HG03097 (cell line): ENCODE measurements around the gene DOCK2.

Experiments
- ATAC-seq: cut with Tn5 transposase; IDR thresholded peaks from one replicate; pipeline ENCODE4 v1.9.1; 2021; ENCODE audit not compliant: unreplicated experiment, low FRiP score

DOCK2 gene

DNA sequence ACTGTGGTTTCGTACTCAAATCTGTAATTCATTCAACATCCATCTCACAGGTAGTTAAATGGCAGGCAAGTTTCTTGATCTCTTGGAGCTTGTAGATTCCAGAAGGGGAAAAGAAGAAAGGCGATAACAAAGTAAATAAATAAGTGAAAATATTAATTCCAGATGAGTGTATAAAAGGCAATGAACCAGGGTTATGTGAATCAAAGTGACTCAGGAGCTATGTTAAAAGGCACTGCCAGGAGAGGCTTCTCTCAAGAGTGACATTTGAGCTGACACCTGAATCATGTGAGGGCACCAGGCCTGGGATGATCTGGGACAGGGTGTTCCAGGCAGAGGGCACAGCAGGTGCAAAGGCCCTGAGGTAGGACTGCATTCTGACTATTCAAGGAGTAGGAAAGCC lies 45.0 kb downstream of the DOCK2 start:
- no peak for ATAC-seq

GRCh38 chr5:169686137-169686536 lies 49.1 kb downstream of the DOCK2 start:
- peak; percentile 63 for ATAC-seq

DNA sequence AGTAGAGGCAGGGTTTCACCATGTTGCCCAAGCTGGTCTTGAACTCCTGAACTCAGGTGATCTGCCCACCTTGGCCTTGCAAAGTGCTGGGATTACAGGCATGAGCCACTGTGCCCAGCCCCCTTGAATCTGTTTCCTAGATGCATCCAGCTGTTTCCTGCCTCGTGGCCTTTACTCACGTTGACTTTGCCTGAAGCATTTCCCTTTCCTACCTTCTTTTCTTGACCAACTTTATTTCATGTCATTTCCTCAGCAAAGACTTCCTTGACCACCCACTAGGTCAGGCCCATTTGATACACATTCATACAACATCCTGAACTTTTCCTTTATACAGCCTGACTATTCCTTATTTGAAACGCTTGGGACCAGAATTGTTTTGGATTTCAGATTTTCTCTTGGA lies 51.0 kb downstream of the DOCK2 start:
- ATAC-seq, result no peak

- ATAC-seq, result no peak
Measured at GRCh38 chr5:169691471-169691870, 54.4 kb downstream of the DOCK2 start.

- ATAC-seq, result no peak
Measured at GRCh38 chr5:169694091-169694625, 57.1 kb downstream of the DOCK2 start.

DNA sequence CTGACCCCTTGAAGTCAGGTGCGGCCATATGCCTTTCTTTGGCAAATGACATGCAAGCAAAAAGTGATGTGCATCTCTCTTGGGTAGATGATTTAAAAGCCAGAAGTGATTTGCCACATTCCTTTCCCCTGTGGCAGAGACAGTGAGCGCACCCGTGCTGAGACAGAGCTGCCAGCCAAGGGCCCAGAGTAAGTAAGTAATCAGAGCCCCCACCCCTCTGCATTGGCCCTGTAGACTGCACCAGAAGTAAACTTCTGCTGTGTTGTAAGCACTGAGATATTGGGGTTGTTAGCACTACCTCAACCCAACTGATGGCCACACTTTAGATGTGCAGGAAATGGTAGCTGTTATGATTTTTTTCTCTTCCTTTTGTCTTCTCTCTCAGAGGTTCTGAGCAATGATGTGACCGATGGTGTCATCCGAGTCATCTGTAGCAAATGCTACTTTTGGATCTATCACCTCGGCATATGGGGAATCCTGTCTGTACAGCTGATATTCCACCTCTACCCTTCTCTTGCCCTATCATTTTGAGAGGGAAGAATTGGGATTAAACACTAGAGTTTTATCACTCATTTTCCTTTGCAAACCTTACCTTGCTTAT lies 58.0 kb downstream of the DOCK2 start:
- no peak for ATAC-seq

- no peak for ATAC-seq
Measured at GRCh38 chr5:169695919-169696490, 58.9 kb downstream of the DOCK2 start.

DNA sequence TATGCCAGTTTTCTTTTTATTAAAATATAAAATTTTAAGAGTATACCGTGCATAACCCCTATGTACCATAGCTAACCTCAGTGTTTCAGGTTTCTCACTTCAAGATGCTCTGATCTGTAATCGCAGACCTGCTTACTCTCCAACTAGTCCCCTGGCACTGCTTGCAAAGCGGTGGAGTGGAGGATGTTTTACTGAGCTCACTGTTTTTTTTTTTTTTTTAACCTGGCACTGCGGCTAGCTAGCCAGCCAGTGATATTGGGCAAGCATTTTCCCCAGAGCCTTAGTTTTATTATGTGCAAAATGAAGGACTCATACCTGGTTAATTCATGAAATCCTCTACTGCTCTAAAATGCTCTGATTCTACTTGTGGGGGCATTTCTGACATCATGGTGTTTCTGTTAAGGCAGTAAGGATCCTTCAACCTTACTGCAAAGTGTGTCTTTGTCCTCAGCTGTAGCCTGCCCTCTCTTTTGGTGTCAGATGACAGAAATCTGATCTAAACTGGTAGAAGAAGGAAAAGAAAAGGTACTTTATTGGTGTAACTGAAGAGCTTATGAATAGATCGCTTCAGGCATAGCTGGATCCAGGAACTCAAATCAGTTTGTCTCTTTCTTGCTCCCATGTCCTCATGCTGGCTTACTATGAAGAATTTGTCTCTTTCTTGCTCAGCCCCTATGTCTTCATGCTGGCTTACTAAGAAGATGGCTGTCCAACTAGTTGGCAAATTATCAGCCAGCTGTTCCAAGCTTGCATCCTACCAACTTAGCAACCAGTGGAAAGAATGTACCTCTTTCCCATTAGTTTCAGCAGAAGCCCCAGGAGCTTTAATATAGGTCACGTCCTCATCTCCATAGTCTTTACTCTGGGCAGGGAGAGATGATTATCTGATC lies 59.8 kb downstream of the DOCK2 start:
- no peak for ATAC-seq

DNA sequence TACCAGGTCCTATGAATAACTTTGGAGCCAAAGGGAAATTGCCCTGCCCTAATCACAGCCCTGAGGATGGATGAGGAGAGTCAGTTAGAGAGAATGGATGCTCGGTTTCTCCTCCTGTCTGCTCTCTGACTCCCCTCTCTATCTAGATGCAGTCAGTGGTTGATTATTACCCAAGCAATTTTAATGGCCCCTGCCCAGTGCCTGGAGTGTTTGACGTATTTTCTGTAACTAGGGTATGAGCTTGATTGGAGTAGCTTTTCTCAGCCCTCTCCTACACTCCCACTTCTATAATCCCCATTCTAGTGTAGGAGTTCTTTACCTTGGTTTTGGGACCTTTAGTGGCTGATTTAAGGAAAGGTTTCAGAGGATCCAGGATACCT lies 60.4 kb downstream of the DOCK2 start:
- ATAC-seq, result no peak

DNA sequence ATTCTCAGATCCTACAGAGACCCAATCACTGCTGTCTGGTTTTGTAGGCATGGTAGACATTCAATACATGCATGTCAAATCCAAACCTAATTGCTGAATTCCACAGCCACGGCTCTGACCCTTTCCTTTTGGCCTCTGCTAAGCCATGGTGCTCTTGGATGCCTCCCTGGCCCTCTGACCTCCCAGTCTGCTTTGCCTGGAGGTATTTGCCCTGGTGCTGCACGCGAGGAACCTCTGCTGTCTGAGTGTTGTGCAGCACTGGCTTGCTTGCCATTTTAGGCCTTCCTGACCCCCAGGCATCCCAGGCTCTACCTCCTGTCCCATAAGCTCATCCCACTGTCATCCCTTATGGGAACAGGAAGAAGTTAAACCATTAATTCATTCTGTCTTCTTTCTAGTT lies 60.9 kb downstream of the DOCK2 start:
- ATAC-seq, result no peak

DNA sequence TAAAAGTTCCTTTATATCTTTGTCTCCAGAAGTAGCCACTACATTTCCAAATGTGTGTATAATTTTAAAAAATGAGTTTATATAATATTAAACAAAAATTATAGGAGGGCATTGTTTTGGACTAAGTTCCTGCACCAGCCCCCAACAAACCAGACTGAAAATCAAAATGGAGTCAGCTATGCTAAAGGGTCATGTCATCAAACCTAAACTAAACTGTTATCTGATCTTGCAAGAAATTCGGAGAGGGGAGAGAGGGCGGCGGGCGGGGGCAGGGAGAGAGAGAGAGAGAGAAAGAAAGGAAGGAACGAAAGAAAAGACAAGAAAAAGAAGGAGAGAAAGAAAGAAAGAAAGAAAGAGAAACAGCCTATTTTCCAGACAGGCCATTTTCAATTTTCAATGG lies 63.5 kb downstream of the DOCK2 start:
- ATAC-seq, result no peak

DNA sequence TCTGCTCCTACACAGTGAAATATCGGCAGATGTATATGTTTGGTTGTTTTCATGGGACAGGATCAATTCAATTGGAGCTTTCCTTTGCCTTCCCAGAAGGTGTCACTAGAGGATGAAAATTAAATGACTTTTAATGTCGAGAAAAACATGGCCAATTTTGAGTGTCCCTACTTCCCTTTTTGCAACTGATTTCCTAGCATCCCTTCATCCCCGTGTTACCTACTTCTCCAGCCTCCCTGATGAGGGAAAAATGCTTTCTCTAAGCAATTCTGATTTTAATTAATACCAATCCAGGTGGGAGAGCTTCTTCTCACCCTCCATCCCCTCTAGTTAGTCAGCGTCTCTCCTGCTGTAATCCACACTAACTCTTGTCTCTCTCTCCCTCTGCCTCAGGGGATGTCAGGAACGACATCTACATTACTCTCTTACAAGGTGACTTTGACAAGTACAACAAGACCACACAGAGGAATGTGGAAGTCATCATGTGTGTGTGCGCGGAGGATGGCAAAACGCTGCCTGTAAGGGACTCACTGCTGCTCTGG lies 64.9 kb downstream of the DOCK2 start:
- ATAC-seq, result no peak

DNA sequence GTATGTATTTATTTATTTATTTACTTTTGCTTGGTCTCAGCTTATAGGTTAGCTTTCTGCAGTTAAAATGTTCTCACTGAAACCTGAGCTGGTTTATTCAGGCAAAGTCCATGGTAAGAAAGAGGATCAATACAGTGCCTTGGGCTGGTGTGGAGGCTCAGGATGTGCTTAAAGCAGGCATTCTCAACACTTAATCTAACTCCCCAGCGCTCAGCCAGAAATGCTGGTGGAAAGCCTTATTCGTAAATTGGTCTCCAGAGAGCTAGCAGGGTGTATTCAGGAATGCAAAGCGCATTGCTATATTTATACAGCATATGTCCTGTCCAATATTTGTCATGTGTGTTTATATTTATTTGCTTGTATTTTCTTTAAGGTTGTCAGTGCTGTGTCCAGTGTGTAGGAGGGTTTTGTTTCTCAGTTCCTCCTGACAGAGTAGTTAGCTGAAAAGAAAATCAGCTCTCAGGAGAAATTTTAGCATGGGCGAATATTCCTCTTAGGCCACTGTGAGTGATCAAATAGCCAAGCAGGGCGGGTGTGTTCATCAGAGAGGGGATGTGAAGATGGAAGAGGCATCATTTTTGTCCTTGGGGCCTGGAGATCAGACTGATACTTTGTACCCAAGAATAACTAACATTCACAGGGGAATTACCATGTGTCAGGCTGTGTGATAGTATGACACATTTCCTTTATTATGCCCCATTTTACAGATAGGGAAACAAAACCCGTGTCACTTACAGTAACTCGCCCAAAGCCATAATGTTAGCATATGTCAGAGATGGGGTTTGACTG lies 65.8 kb downstream of the DOCK2 start:
- no peak for ATAC-seq

DNA sequence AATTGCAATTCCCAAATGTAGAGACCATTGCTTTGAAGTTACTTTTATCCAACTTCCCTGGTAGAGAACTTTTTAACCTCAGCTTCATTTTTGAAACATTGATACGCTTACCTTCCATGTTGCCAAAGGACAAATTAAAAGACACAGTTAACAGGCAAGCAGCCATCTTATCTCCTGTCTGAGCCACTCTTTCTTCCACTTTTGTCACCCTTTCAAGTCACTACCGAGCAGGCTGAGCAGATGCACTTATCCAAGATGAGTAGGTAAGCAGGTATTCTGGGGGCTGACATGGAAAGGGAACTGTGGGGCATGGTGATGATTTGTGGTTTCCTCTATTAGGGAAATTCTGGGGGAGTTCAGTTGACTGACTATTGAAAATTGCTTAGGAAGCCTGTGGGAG lies 66.7 kb downstream of the DOCK2 start:
- no peak for ATAC-seq

- ATAC-seq, result no peak
Measured at GRCh38 chr5:169705322-169705721, 68.2 kb downstream of the DOCK2 start.

GRCh38 chr5:169706071-169706470 lies 69.0 kb downstream of the DOCK2 start:
- no peak for ATAC-seq

- no peak for ATAC-seq
Measured at GRCh38 chr5:169706758-169707450, 69.8 kb downstream of the DOCK2 start.

DNA sequence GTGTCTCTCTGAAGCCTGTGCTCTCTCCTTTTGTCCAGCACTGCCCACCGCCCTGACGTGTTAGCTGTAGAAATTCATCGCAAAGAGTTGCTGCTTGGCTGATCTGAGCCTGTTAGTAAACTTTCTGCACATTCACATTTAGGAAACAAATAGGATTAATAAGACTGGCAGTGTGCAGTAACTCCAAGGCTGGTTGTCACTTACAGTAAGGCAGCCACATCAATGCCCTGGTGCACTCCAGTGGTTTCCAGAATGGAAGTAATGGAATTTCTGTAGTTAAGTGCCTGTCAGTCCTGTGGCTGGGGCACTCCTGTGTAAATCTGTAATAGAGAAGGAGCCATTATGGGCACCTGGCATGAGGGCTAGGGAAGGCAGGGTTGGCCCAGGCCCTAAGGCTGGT lies 70.6 kb downstream of the DOCK2 start:
- no peak for ATAC-seq

- no peak for ATAC-seq
Measured at GRCh38 chr5:169710675-169711074, 73.6 kb downstream of the DOCK2 start.
